ENCODE results near the gene BRIX1.

- TF ChIP-seq, protein P1, sequence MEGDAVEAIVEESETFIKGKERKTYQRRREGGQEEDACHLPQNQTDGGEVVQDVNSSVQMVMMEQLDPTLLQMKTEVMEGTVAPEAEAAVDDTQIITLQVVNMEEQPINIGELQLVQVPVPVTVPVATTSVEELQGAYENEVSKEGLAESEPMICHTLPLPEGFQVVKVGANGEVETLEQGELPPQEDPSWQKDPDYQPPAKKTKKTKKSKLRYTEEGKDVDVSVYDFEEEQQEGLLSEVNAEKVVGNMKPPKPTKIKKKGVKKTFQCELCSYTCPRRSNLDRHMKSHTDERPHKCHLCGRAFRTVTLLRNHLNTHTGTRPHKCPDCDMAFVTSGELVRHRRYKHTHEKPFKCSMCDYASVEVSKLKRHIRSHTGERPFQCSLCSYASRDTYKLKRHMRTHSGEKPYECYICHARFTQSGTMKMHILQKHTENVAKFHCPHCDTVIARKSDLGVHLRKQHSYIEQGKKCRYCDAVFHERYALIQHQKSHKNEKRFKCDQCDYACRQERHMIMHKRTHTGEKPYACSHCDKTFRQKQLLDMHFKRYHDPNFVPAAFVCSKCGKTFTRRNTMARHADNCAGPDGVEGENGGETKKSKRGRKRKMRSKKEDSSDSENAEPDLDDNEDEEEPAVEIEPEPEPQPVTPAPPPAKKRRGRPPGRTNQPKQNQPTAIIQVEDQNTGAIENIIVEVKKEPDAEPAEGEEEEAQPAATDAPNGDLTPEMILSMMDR (IDR thresholded peaks at IDR 0.05 in 2 of 3, conservative IDR thresholded peaks at IDR 0.05 in 1 of 3; ENCODE audit: borderline replicate concordance in 1 of 3, insufficient read depth in 1 of 3, low read depth in 2 of 3, low read length in 2 of 3) = no peak
- TF ChIP-seq, protein P2, sequence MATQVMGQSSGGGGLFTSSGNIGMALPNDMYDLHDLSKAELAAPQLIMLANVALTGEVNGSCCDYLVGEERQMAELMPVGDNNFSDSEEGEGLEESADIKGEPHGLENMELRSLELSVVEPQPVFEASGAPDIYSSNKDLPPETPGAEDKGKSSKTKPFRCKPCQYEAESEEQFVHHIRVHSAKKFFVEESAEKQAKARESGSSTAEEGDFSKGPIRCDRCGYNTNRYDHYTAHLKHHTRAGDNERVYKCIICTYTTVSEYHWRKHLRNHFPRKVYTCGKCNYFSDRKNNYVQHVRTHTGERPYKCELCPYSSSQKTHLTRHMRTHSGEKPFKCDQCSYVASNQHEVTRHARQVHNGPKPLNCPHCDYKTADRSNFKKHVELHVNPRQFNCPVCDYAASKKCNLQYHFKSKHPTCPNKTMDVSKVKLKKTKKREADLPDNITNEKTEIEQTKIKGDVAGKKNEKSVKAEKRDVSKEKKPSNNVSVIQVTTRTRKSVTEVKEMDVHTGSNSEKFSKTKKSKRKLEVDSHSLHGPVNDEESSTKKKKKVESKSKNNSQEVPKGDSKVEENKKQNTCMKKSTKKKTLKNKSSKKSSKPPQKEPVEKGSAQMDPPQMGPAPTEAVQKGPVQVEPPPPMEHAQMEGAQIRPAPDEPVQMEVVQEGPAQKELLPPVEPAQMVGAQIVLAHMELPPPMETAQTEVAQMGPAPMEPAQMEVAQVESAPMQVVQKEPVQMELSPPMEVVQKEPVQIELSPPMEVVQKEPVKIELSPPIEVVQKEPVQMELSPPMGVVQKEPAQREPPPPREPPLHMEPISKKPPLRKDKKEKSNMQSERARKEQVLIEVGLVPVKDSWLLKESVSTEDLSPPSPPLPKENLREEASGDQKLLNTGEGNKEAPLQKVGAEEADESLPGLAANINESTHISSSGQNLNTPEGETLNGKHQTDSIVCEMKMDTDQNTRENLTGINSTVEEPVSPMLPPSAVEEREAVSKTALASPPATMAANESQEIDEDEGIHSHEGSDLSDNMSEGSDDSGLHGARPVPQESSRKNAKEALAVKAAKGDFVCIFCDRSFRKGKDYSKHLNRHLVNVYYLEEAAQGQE (IDR thresholded peaks at IDR 0.05; ENCODE audit: low read depth) = no peak
- TF ChIP-seq POLR2A (IDR thresholded peaks at IDR 0.05; ENCODE audit: borderline replicate concordance, extremely low read depth, insufficient read depth, insufficient read length) (no peak), EGR1 (IDR thresholded peaks at IDR 0.05; ENCODE audit: low read depth) (no peak), EZH2 (IDR thresholded peaks at IDR 0.05) (no peak), POLR2AphosphoS5 (IDR thresholded peaks at IDR 0.05; ENCODE audit: low read depth, low read length) (no peak)
These were observed 1.0 kb downstream of the BRIX1 start for GRCh38 chr5:34916518-34916917.

Data from HCT116 (cell line).